ENCODE data around the gene CCT3. TPM values are rescaled to one million over a fixed set of nuclear protein-coding genes. Genes with fewer than 3 reads are reported as not detected.

CCT3 gene
- total and polyA plus RNA-seq, 10 of the 15 experiments (the other 5 are each of a cell fraction or from before 2014, with no cell fraction given) = 319 to 585 (median 427) TPM

- in situ Hi-C loops (cut with MboI) (loop anchor here (5.0 kb wide), 1 partner anchor 60 kb away; no protein-coding TSS in a partner anchor), intact Hi-C loops (cut with micrococcal nuclease; ENCODE audit: unreplicated experiment) (no loop called here)
- no peaks in the 10 kb centered on the region for H3K9me3 ChIP-seq (replicated peaks; ENCODE audit: control insufficient read depth, insufficient read depth, low read length)
- no peaks in the 10 kb centered on the region for H4K20me1 ChIP-seq (ENCODE audit: control insufficient read depth, insufficient read depth)
- no peak; the same call in 2 of the 3 replicates for ATAC-seq
- RAD21 ChIA-PET (ENCODE audit: unreplicated experiment) = interaction anchor here (6.3 kb wide), 1 partner anchor 63 kb away, joined by 162 read pairs; no protein-coding TSS in a partner anchor
- SMC1A ChIA-PET (ENCODE audit: uncharacterized antibody, unreplicated experiment) = interaction anchor here (5.4 kb wide), 1 partner anchor 64 kb away, joined by 149 read pairs; no protein-coding TSS in a partner anchor
- no peaks in the 10 kb centered on the region for H3K4me1 ChIP-seq (ENCODE audit: control insufficient read depth, insufficient read depth, low read length)
- no peak overlapping the region for H3K4me2 ChIP-seq (ENCODE audit: control insufficient read depth, insufficient read depth)
- H3K9ac ChIP-seq (ENCODE audit: control insufficient read depth, insufficient read depth, low read length) = no peak overlapping the region
- no peak overlapping the region for H3K4me3 ChIP-seq
- no TSS peak for BruUV-seq (replicated peaks)
- H3K36me3 ChIP-seq (ENCODE audit: control insufficient read depth in 2 of 2, insufficient read depth in 2 of 2, low read length in 1 of 2) = no peaks in the 10 kb centered on the region
- POLR2A ChIA-PET = no interaction called here
- DNase-seq (ENCODE audit: low read depth, low spot score) = no peak
- CTCF ChIA-PET = interaction anchor here (0.8 to 7.8 kb wide), 10 partner anchors 10 to 232 kb away, joined by 3 to 468 read pairs (median 4); partner anchors contain the start of gene NAXE
- H2AFZ ChIP-seq (ENCODE audit: control insufficient read depth, low read depth, low read length) = no peak overlapping the region
- no peak for FAIRE-seq
- no peaks in the 10 kb centered on the region for H3K79me2 ChIP-seq (ENCODE audit: control insufficient read depth, insufficient read depth, low read length)
- H3K27ac ChIP-seq (ENCODE audit: control insufficient read depth, insufficient read depth) = no peak overlapping the region
- WGBS (ENCODE audit: insufficient coverage, insufficient replicate concordance, low lambda C conversion rate, missing lambda C conversion rate) = 12% methylated on average over 7 of the region's 7 CpGs
- H3K27me3 ChIP-seq (replicated peaks in 1 of 2; ENCODE audit: control insufficient read depth in 2 of 2, insufficient read depth in 2 of 2, low read length in 1 of 2) = peaks cover under 1% of the 10 kb centered on the region in 2 experiments; a peak in 3 of 4 replicates
- TF ChIP-seq RELB (IDR thresholded peaks at IDR 0.05; ENCODE audit: low read depth) = no peak
- no peak for TF ChIP-seq MYC (IDR thresholded peaks at IDR 0.05; ENCODE audit: insufficient read depth, insufficient read length, insufficient replicate concordance, low read length, severe bottlenecking)
- TF ChIP-seq LARP7 (IDR thresholded peaks at IDR 0.05) = no peak
These were observed 44.5 kb upstream of the CCT3 start for GRCh38 chr1:156382561-156382960.

Measured in GM12878 (cell line).